Activated T-cell treated with anti-CD3 and anti-CD28 coated beads for 1 hour (primary cell): ENCODE measurements around the gene PLEKHN1.
A peak's percentile ranks its signal among the peaks of the same experiment; 100 is the strongest.
"Not testable (repeated sequence)": the region's sequence is repeated elsewhere in the genome, so short reads cannot be mapped to it uniquely, and the experiment has no call there.

Experiments used
- DNase-seq: peaks from one replicate; pipeline ENCODE4 v3.0.0-alpha.2; 2020; ENCODE audit warnings: low read depth

PLEKHN1 gene

GRCh38 chr1:995665-996633 lies 29.7 kb downstream of the PLEKHN1 start:
- DNase-seq, result no peak

GRCh38 chr1:996851-997712 lies 30.8 kb downstream of the PLEKHN1 start:
- no peak for DNase-seq

GRCh38 chr1:997713-997992 lies 31.4 kb downstream of the PLEKHN1 start:
- no peak for DNase-seq

- no peak for DNase-seq
Measured at GRCh38 chr1:997993-998744, 31.9 kb downstream of the PLEKHN1 start.

- DNase-seq, result no peak
Measured at GRCh38 chr1:998745-998994, 32.4 kb downstream of the PLEKHN1 start.

- no peak for DNase-seq
Measured at GRCh38 chr1:998995-999724, 32.9 kb downstream of the PLEKHN1 start.

GRCh38 chr1:999725-1000356 lies 33.6 kb downstream of the PLEKHN1 start, which contains the start of gene HES4:
Gene HES4, minus strand, starts transcription at chr1:1000097. Its CDS starts 124 bp downstream, at chr1:999973.
- DNase-seq, result no peak

GRCh38 chr1:1000357-1001056 lies 34.2 kb downstream of the PLEKHN1 start:
- peak; percentile 49 for DNase-seq

- no peak for DNase-seq
Measured at GRCh38 chr1:1001057-1001783, 34.9 kb downstream of the PLEKHN1 start.

GRCh38 chr1:1003618-1004419 lies 37.5 kb downstream of the PLEKHN1 start:
- no peak for DNase-seq

- DNase-seq, result no peak
Measured at GRCh38 chr1:1004420-1004779, 38.1 kb downstream of the PLEKHN1 start.

GRCh38 chr1:1004780-1005697 lies 38.8 kb downstream of the PLEKHN1 start:
- DNase-seq, result no peak

- DNase-seq, result no peak
Measured at GRCh38 chr1:1005774-1006304, 39.6 kb downstream of the PLEKHN1 start.

GRCh38 chr1:1006305-1007159 lies 40.2 kb downstream of the PLEKHN1 start:
- DNase-seq, result no peak

- DNase-seq, result not testable (repeated sequence)
Measured at GRCh38 chr1:1010131-1010530, 43.8 kb downstream of the PLEKHN1 start.

GRCh38 chr1:1011396-1011949 lies 45.2 kb downstream of the PLEKHN1 start:
- DNase-seq, result no peak

- DNase-seq, result not testable (repeated sequence)
Measured at GRCh38 chr1:1012736-1013104, 46.4 kb downstream of the PLEKHN1 start.
